GM18511 (cell line): ENCODE results near the gene IL1RN.
A peak's percentile ranks its signal among the peaks of the same experiment; 100 is the strongest.

ENCODE experiments used
- ATAC-seq: cut with Tn5 transposase; IDR thresholded peaks from one replicate; pipeline ENCODE4 v1.9.1; 2021; ENCODE audit warnings: mild to moderate bottlenecking, moderate library complexity; ENCODE audit not compliant: unreplicated experiment

IL1RN gene

DNA sequence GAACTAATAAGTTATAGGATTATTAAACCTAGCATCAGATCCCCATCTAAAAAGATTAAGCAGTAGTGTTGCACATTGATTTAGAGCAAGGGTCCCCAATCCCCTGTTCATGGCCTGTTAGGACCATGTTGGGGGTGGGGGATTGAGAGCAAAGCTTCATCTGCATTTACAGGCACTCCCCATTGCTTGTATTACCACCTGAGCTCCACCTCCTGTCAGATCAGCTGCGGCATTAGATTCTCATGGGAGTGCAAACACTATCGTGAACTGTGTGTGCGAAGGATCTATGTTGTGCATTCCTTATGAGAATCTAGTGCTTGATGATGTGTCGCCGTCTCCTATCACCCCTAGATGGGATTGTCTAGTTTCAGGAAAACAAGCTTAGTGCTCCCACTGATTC is 27.9 kb downstream of the IL1RN start:
- ATAC-seq: no peak

DNA sequence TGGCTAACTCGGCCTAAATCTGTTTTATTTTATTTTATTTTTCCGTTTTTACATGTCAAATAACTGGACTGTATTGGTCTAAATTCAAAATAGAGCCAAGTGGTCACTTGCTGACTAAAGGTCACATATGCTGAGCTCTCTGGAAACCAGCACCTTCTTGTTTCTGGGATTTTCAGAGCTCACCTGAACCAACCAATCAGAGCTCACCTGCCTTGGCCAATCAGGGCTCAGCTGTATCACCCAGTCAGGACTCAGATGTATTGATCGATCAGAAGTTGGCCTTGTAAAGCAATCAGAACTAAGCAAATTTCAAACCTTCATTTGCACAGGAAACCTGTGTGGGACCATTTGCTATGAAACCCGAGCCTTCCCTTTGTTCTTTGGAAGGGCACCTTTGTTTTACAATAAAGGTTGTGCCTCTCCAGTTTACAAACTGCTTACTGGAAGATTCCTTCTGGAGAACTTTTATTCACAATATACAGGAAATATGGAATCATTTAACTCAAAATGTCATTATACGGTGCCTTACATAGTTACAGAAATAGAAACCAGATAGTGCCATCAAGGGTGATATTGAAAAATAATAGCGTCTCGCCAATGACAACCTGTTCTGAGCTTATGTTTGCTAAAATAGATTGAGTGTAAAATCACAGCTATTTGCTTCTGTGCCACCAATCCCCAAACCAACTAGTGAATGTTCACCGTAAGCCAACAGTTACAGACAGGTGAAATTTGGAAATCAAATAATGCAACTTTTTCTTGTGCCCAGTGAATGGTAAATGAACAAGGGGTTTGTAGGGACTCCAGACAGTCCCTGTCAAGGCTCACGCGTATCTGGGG is 29.1 kb downstream of the IL1RN start:
- ATAC-seq: no peak

- peak; percentile 67 for ATAC-seq
Measured at GRCh38 chr2:113157118-113157896, 29.9 kb downstream of the IL1RN start.

GRCh38 chr2:113157897-113158753 is 30.7 kb downstream of the IL1RN start:
- ATAC-seq: peak; percentile 20

DNA sequence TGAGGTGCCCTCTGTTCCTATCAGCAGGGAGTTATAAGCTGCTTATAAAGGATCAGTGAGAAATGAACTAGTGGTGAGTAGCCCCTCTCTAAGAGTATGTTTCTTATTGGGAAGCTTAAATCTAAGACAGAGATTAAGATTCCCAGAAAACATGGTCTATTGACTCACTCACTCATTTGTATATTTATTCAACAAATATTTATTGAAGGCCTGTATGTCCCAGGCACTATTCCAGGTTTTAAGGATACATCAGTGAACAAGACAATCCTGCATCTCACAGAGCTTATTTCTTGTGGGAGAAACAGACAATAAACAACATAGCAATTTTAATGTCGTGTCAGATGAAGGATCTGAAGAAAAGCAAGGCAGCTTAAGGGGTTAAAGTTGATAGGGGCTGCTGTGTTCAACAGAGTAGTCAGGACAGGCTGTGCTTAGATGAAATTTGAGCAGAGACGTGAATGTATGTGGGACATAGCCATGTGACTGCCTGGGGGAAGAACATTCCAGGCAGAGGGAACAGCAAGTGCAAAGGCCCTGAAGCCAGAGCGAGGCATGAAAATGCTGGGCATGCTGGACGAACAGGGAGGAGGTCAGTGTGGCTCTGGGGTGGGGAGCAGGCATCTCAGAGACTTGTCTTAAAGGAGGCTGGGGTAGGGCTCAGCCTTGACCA is 31.6 kb downstream of the IL1RN start:
- ATAC-seq: no peak

- no peak for ATAC-seq
Measured at GRCh38 chr2:113160248-113160647, 32.9 kb downstream of the IL1RN start.

DNA sequence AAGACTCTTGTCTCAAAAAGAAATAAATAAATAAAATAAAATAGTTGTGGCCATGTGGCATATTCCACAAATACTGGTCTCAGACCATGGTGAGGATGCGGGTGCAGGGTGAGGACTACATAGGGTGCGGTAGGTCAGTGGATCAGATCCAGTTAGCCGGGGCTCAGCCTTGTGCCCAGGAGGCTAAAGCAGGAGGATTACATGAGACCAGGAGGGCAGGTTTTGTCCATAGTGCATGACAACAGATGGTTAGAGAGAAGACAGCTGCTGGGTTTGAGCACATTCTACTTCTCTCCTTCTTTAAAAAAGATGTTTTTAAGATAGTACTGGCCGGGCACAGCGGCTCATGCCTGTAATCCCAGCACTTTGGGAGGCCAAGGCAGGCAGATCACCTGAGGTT is 33.6 kb downstream of the IL1RN start:
- ATAC-seq: no peak

DNA sequence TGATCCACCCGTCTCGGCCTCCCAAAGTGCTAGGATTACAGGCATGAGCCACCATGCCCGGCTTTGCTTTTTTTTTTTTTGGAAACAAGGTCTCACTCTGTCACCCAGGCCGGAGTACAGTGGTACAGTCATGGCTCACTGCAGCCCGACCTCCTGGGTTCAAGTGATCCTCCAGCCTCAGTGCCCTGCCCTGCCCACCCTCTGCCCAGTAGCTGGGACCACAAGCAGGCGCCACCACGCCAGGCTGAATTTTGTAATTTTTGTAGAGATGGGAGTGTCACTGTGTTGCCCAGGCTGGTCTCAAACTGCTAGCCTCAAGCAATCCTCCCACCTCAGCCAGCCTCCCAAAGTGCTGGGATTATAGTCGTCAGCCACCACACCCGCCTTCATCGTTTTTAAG is 34.8 kb downstream of the IL1RN start:
- ATAC-seq: no peak

GRCh38 chr2:113162869-113163268 is 35.5 kb downstream of the IL1RN start:
- ATAC-seq: no peak

- ATAC-seq: no peak
Measured at GRCh38 chr2:113164215-113164929, 37.0 kb downstream of the IL1RN start.

- ATAC-seq: no peak
Measured at GRCh38 chr2:113164930-113165585, 37.7 kb downstream of the IL1RN start.

DNA sequence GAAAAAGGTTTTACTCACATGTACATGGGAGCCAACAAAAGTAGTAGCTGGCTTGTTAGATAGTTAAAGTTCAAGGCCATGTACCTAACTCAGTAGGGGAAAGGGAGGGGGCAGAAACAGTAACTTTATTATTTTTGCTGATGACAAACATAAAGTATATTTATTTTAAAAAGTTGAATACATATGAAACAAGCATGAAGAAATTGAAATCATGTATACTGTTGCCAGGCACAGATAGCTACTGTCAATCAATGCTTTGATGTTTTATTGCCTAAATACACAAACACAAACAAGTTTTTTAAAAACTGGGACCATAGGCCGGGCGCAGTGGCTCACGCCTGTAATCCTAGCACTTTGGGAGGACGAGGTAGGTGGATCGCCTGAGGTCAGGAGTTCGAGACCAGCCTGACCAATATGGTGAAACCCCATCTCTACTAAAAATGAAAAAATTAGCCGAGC is 38.8 kb downstream of the IL1RN start:
- no peak for ATAC-seq

DNA sequence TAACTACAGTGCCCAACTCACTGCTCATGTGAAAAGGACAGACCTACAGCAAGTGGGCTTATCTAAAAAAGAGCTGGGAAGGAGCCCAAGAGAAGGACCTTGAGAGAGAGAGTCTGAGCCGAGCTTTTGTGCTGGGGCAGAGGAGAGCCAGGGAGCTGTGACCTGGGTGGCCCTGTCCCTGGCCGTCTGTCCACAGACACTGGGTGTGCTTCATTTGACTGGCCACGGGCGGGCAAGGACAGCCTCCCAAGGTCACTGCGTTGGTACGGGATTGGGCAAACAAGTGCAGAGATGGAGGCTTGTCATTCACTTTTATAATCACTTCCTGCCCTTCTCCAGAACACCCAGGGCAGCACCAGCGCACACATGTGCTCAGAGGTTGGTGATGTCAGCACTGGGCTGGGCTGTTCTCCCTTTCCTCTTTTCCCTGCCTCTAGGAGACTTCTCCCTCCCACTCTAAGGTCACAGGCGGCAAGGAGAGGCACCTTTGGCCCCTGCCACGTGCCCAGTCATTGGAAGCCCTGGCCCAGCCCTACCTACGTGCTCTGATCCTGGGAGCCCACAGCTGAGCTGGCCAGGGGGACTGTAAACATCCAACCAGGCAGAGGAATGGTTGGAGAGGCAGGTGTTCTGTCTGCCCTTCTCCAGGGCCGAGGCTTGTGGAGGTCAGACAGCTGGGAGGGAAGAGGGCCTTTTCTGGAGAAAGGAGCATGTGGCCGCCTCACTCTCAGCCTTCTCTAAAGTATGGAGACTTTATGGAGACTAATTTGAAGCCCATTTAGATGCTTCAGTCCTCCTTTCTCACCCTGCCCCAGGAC is 39.9 kb downstream of the IL1RN start:
- no peak for ATAC-seq

DNA sequence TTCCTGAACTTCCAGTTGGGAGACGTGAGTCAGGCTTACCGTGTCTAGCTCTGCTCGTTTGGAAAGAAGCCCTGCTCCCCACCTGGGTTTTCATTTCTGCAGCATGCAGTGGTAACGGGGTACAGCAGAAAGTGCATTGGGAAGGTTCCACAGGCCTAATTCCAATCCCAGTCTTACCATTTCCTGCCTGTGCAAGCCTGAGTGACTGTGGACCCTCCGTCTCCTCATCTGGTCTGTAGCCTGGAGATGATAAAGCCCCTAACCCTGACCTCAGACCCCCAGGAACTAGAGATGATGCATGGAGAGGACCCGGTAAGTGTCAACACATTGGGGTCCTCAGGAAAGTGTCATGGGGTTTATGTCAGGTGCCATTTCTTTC is 40.6 kb downstream of the IL1RN start:
- no peak for ATAC-seq

DNA sequence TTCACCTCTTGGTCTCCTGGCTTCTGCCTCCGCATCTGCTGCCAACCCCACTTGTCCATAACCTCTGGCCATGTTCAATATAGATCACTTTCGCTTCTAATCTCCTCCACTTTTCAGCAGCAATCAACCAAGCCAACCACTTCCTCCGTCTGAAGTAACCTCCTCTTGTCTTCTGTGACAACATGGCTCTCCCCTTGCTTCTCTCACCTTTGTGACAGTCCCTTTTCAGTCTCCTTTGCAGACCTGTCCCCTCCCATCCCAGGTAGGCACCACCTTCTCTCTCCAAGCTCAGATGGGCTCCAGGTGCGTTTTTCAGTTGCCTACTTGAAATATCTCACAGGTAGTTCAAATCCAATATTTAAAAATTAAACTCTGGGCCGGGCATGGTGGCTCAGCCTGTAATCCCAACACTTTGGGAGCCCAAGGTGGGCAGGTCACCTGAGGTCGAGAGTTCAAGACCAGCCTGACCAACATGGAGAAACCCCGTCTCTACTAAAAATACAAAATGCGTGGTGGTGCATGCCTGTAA is 41.7 kb downstream of the IL1RN start:
- ATAC-seq: peak; percentile 28

GRCh38 chr2:113169586-113169985 is 42.2 kb downstream of the IL1RN start:
- ATAC-seq: no peak

DNA sequence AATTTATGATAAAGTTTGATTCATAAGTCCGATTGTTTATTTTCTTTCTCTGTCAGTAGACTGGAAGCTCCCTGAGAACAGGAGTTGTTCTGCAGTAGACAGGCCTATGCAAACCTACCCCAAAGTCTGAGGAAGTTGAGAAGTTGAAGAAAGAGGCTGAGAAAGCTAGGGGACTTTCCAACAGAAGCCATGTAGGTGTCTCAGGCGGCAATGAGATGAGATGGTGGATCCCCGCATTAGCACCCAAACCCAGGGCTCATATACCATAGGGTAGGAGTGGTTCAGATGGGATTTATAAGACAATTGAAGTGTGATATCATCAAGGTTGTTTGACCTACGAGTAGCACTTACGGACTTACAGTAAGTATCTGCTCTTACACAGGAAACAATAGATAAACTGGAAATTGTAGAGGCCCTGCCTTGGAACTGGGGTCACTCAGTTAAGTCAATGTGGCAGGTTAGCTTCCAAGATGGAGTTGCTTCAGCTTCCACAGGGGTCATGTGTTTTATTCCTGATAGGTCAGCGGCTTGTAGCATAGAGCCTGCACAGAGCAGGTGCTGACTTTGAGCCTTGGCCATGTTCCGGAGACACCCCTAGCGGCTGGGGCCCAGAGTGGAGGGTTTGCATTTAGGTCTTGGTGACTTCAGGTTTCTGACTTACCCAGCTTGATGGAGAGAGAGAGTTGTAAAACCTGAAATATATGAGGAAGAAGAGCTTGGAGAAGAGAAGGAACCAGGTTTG is 44.1 kb downstream of the IL1RN start:
- ATAC-seq: no peak
